ENCODE data around the gene B3GALT6. TPM values are rescaled to one million over a fixed set of nuclear protein-coding genes. Genes with fewer than 3 reads are reported as not detected.

The B3GALT6 gene
- polyA plus RNA-seq, 3 donors = 1.9 to 8.8 (median 7.2) TPM

DNA sequence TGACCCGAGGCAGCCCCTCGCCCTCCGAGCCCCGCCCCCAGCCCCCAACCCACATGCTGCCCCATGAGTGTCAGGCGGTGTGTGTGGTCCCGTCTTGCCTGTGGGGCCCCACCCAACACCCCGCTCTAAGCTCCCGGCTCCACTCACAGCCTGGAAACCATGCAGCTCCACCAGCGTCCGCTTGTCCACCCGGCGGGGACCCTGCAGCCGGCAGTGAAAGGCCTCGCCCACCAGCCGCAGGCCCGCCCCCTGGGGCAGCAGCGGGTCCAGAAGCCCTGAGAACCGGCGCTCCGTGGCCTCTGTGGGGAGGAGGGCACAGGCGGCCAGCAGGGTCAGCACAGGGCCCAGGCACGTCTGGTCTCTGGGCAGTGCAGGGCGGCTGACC lies 11.8 kb downstream of the B3GALT6 start:
- H3K27ac Mint-ChIP-seq = no peak overlapping the region
- no peak overlapping the region for H3K4me2 ChIP-seq (replicated peaks; ENCODE audit: extremely low read depth, low read length, poor library complexity, severe bottlenecking)
- no peaks in the 10 kb centered on the region for H3K9me3 ChIP-seq (replicated peaks in 1 of 2; ENCODE audit: control insufficient read depth in 1 of 2, insufficient read depth in 1 of 2, low read length in 2 of 2)
- no peak overlapping the region for H3K4me3 Mint-ChIP-seq
- DNase-seq = no peak
- H3K9me3 Mint-ChIP-seq = peaks cover 0 to 2% (median 0%) of the 10 kb centered on the region in 7 donors
- peaks cover 17 to 46% (median 17%) of the 10 kb centered on the region in 3 donors for H3K27me3 Mint-ChIP-seq (ENCODE audit: low read depth in 3 of 3)
- no peaks in the 10 kb centered on the region for H3K36me3 Mint-ChIP-seq
- H3K4me1 Mint-ChIP-seq = no peaks in the 10 kb centered on the region
- WGBS (ENCODE audit: insufficient coverage) = 91% methylated on average over 18 of the region's 23 CpGs
- H3K36me3 ChIP-seq (replicated peaks in 1 of 2; ENCODE audit: control insufficient read depth in 1 of 2, insufficient read depth in 2 of 2, low read length in 2 of 2) = no peaks in the 10 kb centered on the region
- TF ChIP-seq, protein P1, sequence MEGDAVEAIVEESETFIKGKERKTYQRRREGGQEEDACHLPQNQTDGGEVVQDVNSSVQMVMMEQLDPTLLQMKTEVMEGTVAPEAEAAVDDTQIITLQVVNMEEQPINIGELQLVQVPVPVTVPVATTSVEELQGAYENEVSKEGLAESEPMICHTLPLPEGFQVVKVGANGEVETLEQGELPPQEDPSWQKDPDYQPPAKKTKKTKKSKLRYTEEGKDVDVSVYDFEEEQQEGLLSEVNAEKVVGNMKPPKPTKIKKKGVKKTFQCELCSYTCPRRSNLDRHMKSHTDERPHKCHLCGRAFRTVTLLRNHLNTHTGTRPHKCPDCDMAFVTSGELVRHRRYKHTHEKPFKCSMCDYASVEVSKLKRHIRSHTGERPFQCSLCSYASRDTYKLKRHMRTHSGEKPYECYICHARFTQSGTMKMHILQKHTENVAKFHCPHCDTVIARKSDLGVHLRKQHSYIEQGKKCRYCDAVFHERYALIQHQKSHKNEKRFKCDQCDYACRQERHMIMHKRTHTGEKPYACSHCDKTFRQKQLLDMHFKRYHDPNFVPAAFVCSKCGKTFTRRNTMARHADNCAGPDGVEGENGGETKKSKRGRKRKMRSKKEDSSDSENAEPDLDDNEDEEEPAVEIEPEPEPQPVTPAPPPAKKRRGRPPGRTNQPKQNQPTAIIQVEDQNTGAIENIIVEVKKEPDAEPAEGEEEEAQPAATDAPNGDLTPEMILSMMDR (IDR thresholded peaks at IDR 0.05) = no peak
- no peak overlapping the region for H3K27ac ChIP-seq (ENCODE audit: low read depth in 1 of 2, low read length in 2 of 2)
- H2AFZ ChIP-seq (ENCODE audit: insufficient read depth, low read depth, low read length, poor library complexity, severe bottlenecking) = no peak overlapping the region
- peaks cover 0 to 23% of the 10 kb centered on the region in 2 donors for H3K27me3 ChIP-seq (ENCODE audit: control insufficient read depth in 2 of 2, insufficient read depth in 2 of 2, low read length in 2 of 2)
- H4K20me1 ChIP-seq (ENCODE audit: insufficient read depth, low read length) = peaks cover 7% of the 10 kb centered on the region
- no peaks in the 10 kb centered on the region for H3K79me2 ChIP-seq (ENCODE audit: insufficient read depth, low read length)
- no peak overlapping the region for H3K9ac ChIP-seq (ENCODE audit: insufficient read depth, low read length, poor library complexity, severe bottlenecking)
- H3K4me1 ChIP-seq (ENCODE audit: control insufficient read depth in 1 of 2, insufficient read depth in 2 of 2, low read length in 2 of 2) = no peaks in the 10 kb centered on the region
- intact Hi-C loops (cut with micrococcal nuclease) = no loop called here
- H3K4me3 ChIP-seq (replicated peaks in 1 of 3; ENCODE audit: low read depth in 2 of 3, low read length in 3 of 3) = no peak overlapping the region

DNA sequence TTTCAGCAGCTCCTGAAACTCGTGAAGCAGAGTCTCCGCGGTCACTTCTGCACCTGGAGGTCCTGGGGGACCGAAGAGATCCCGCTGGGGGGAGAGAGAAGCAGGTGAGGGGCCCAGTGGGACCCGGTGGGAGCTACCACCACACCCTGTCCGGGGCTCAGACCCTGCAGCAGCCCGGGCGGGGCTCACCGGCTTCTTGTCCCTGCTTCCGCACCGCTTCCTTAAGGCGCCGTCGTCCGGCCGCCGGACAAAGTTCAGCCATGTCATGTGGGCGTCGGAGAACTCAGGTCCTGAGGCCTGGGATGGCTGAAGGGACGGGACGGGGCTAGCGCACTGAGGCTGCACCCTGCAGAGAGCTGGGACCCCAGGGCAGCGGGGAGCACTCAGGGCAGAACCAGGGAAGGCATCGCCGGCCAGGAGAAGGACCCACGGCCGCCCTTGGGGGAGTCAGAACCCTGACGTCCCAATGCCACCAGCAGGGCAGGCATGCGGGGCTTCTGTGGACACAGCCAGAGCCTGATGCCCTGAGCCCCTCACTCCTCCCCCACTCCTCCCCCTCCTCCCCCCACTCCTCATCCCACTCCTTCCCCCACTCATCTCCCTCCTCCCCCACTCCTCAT lies 12.3 kb downstream of the B3GALT6 start:
- Histone ChIP-seq H3K9me3 (replicated peaks in 1 of 2; ENCODE audit: control insufficient read depth in 1 of 2, insufficient read depth in 1 of 2, low read length in 2 of 2) (no peaks in the 10 kb centered on the region), H4K20me1 (ENCODE audit: insufficient read depth, low read length) (peaks cover 7% of the 10 kb centered on the region), H3K27me3 (ENCODE audit: control insufficient read depth in 2 of 2, insufficient read depth in 2 of 2, low read length in 2 of 2) (peaks cover 0 to 23% of the 10 kb centered on the region in 2 donors), H3K4me3 (replicated peaks in 1 of 3; ENCODE audit: low read depth in 2 of 3, low read length in 3 of 3) (no peak overlapping the region), H3K79me2 (ENCODE audit: insufficient read depth, low read length) (no peaks in the 10 kb centered on the region), H3K4me1 (ENCODE audit: control insufficient read depth in 1 of 2, insufficient read depth in 2 of 2, low read length in 2 of 2) (no peaks in the 10 kb centered on the region), H3K27ac (ENCODE audit: low read depth in 1 of 2, low read length in 2 of 2) (no peak overlapping the region), H3K36me3 (replicated peaks in 1 of 2; ENCODE audit: control insufficient read depth in 1 of 2, insufficient read depth in 2 of 2, low read length in 2 of 2) (no peaks in the 10 kb centered on the region), H3K4me2 (replicated peaks; ENCODE audit: extremely low read depth, low read length, poor library complexity, severe bottlenecking) (no peak overlapping the region), H3K9ac (ENCODE audit: insufficient read depth, low read length, poor library complexity, severe bottlenecking) (no peak overlapping the region), H2AFZ (ENCODE audit: insufficient read depth, low read depth, low read length, poor library complexity, severe bottlenecking) (no peak overlapping the region)
- intact Hi-C loops (cut with micrococcal nuclease) = no loop called here
- H3K27ac Mint-ChIP-seq = no peak overlapping the region
- no peaks in the 10 kb centered on the region for H3K36me3 Mint-ChIP-seq
- peaks cover 16 to 43% (median 17%) of the 10 kb centered on the region in 3 donors for H3K27me3 Mint-ChIP-seq (ENCODE audit: low read depth in 3 of 3)
- peaks cover 0 to 2% (median 0%) of the 10 kb centered on the region in 7 donors for H3K9me3 Mint-ChIP-seq
- H3K4me1 Mint-ChIP-seq = no peaks in the 10 kb centered on the region
- 93% methylated on average over 28 of the region's 30 CpGs for WGBS (ENCODE audit: insufficient coverage)
- no peak overlapping the region for H3K4me3 Mint-ChIP-seq
- DNase-seq = no peak
- TF ChIP-seq, protein P1 (IDR thresholded peaks at IDR 0.05) = no peak

All from CD14-positive monocyte (primary cell).